Fibroblast of skin of right quadriceps (primary cell): ENCODE data around the gene CEP290.
"Not testable (repeated sequence)": the region's sequence is repeated elsewhere in the genome, so short reads cannot be mapped to it uniquely, and the experiment has no call there.

Source experiments
- DNase-seq: peaks from one replicate; pipeline ENCODE4 v3.0.0-alpha.2; 2013

The CEP290 gene

DNA sequence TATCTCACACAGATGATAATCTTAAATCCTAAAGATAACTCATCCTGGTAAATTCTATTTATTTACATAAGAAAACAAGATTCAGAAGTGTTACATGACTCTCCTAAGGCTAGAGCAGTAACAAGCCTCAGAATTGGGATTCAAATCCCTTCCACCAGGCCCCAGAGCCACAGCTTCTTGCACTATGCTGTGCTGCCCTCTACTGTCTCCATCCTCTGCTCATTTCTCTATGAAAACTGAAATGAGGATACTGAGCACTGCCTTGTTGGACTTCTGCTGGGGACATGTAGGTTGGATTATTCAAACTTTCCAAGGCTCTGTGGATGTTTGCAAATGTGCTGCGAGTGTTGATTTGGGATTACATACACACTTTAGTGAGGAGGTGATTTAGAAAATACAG, 89.2 kb downstream of the CEP290 start:
- DNase-seq: peak; percentile 21

DNA sequence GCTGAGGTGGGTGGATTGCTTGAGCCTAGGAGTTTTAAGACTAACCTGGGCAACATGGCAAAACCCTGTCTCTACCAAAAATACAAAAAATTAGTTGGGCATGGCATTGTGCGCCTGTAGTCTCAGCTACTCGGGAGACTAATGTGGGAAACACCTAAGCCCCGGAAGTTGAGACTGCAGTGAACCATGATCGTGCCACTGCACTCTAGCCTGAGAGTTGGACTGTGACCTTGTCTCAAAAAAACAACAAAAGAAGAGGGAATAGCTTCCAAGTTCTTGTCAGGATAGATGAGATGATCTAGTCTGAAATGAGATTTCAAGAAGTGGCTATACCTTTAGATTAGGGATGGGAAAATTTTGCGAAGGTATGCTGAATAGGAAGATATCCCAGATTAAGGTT, 97.9 kb downstream of the CEP290 start:
- no peak for DNase-seq

DNA sequence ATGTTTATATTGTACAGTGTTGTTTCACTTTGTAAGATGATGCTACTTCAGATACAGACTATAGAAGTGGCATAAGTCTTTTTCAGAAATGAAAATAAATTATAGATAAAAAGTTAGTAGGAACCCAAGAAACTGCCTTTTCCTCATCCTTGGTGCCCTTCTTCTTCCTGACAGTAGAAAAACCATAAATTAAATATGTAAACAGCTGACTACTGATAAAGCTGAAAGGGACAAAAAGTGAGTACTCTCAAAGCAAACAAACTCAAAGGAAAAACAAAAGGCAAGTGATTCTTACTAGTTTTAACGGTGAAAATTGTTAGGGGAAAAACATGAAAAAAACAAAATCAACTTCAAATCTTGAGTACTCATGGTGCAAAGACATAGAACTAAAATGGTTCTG, 104.1 kb downstream of the CEP290 start:
- no peak for DNase-seq

DNA sequence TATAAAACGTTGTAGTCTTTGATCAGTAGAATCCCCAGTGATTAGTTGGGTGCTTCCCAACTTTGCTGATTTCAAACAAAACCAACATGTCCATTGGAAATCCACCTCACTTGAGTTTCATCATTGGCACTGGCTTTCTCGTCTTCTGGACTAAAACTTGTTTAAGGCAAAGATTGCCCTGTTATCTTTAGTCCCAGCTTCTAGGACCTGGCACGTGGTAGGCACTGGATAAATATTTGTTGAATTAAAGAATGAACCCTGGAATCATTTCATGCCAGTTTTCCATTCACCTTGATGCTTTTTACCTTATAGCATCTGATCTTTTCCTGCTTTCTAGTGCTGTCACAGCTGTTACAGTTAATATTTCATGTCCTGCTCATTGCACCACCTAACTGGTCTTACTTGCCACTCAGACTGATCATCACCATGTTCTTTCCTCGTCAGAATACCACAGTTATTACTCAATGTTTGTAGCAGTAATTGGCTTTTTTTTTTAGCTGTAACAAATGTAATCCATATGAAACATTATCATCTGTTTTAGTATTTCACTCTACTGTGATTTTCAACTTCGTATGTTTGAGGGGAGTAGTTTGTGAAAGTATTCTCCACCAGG, 105.4 kb downstream of the CEP290 start:
- DNase-seq: peak; percentile 64

DNA sequence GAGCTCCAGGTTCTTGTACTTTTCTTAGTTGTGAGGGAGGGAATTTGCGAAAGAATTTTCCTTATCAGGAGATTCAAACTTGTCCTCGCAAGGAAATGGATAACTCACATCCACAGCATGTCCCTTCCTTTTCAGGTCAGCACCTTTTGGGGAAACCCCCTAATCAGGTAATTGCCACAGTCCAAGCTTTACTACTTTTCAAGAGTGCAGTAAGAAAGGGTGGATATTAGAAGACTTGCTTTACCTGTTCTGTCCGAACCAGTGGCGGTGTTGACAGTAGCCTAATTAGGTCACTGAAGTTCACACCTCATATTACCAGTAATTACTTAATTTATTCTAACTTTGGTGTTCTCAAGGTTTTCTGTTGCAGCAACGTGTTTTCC, 106.0 kb downstream of the CEP290 start:
- no peak for DNase-seq

DNA sequence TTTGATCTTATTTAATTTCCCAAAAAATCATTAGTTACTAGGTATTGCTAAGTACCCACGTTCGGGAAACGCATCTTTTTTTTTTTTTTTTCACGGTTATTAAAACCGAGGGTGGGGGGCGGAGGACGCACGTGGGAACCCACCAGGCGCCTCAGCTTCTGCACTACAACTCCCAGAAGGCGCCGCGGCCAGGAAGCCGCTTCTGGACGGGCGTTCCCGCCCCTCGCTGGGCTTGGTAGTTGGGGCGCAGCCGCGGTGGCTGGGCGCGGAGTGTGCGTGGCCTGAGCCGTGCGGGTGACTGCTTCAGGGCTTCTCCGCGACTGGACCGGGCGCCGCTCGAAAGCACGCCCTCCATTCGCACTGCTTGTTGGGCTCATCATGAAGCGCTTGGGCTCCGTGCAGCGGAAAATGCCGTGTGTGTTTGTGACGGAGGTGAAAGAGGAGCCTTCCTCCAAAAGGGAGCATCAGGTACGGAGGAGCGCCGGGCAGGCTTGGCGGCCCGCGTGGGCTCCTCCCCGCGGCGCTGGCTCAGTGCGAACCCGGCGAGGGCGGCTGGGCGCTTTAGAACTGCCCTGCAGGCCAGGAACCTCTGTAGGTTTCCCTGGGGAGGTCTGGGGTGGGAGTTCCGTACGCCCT, 106.5 kb downstream of the CEP290 start:
- DNase-seq: peak; percentile 77

DNA sequence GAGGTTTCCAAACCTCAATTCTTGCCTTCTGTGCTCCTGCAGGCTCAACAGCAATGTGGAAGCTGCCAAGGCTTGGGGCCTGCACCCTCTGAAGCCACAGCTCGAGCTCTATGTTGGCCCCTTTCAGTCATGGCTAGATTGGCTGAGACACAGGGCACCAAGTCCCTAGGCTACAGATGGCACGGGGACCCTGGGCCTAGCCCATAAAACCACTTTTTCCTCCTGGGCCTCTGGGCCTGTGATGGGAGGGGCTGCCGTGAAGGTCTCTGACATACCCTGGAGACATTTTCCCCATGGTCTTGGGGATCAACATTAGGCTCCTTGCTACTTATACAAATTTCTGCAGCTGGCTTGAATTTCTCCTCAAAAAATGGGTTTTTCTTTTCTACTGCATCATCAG, 110.7 kb downstream of the CEP290 start:
- DNase-seq: not testable (repeated sequence)

DNA sequence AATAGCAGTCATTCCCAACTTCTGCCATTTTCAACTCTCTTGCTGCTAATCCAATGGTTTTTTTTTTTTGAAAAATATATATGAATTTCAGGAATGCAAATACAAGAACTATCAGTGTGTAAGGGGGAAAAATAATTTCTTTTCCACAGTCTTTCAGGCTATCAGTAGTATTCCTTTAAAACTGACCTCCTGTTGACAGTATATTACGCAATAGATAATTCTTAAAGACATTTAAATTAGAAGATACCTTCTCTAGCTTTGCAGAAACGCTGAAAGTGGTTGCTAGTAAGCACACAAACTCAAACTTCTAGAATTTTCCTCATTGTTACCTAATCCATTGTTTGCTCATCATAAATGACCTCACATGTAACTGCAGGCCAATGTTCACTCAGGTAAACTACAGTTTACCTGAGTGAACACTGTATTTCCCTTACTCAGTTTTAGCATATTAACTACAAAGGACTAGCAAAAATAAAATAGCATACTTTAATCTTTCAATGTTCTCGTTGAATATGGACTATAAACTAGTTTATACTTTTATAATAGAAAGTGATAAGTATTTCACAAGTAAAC, 112.7 kb downstream of the CEP290 start, which contains the start of gene C12orf50:
Gene C12orf50, minus strand, starts transcription at position 309 of the 573 bp plus-strand sequence. CDS start 2,439 bp downstream, outside the sequence.
- no peak for DNase-seq

DNA sequence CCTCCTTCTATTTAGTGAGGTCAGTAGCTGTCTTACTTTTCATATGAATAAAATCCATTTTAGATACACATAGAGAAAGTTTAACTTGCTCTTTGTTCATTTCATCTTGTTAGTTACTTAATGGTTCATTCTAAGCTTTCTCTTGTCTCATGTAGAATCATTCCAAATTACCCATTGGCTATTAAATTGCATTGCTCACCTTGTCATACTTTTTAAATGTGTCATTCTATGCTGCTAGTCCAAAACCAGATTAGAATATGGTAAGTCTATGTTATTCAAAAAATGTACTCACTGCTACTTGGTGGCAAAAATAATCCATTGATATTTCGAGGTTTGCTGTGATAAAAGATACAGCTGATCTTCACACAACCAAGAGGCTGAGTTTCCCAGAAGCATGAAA, 115.7 kb downstream of the CEP290 start:
- no peak for DNase-seq

DNA sequence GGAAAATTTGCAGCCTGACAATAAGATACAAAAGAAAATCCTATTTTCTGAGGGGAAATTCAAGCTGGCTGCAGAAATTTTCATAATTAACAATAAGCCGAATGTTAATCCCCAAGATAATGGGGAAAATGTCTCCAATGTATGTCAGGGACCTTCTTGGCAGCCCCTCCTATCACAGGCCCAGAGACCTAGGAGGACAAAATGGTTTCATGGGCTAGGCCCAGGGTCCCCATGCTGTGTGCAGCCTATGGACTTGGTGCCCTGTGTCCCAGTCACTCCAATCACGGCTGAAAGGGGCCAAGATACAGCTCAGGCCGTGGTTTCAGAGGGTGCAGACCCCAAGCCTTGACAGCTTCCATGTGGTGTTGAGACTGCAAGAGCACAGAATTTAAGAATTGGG, 123.9 kb downstream of the CEP290 start:
- no peak for DNase-seq

DNA sequence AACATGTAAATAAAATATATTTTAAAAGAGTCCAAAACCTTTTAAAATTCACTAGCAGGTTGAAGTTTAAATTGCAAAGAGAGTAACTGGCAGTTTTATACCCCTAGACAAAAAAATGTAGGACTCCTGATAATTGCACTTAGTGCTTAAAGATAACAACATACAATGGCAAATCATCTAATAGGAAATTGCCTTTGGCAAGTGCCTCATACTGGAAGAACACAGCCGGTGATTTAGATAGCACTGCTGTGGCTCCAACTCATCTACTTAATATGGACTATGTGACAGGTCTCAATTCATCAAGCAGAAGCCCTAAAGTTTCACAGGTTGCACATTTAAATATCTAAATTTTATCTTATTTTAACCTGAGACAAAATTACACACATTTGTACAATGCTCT, 126.1 kb downstream of the CEP290 start:
- DNase-seq: no peak

DNA sequence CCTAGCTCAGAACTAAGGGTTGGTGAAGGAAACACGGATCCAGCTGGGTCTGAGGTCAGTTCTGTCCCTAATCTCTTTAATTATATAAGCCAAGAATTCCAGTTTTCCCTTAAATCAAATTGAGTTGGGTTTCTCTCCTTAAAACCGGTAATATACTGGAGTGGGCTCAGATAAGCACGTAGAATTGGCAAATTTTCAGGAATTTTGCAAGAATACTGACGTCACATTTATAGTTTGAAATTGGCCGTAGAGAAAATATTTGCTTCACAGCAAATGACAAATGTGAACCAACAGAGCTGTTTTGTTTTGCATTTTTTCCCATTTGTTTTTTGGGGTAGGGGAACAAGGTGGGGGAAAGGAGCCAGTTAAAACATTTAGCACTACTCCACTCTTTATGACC, 130.1 kb downstream of the CEP290 start:
- DNase-seq: no peak

DNA sequence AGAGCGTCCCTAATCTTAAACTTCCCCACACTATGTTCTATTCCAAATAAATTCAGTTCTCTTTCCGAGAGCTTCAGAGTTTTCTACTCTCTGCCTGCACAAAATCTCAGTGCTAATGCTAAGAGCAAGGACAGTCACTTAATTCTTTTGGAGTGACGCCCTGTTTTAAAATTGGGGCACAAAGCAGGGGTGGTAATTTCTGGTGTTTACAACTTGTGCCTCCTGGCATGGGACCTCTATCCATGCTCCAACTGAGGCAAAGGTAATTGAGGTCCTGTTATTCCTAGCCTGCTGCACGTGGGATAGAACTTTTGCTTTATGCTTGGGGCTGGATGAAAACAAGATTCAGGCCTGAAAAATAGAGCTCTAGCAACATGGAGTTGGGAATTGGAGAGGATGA, 135.5 kb downstream of the CEP290 start:
- DNase-seq: no peak

DNA sequence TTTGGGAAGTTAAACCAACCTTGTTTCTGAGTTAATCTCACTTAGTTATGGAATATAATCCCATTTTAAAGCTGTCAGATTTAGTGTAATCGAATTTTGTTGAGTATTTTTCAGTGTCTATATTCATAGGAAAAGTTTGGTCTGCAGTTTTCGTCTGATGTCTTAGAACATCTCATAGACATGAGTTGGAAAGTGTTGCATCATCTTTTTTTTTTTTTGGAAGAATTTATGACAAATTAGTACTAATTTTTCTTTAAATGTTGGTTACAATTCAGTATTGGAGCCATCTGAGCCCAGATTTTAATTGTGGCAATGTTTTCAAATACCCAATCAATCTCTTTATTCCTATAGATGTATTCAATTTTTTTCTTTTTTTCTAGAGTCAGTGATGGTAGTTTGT, 140.6 kb downstream of the CEP290 start:
- no peak for DNase-seq
